Cardiac fibroblast (primary cell): ENCODE data around the gene FAM107B.

Source experiments
- DNase-seq, 2 donors: peaks; one replicate each; pipeline versions ENCODE4 v3.0.0 to v3.0.0-alpha.2; 2010; ENCODE audit warnings: low read depth in 2 of 2
- H3K4me3 ChIP-seq, 2 donors: replicated peaks in 1 of 2; 1 replicate in 1 of 2; 2 replicates in 1 of 2; pipeline ENCODE4 v1.5.1; 2011; ENCODE audit warnings: low read depth in 2 of 2, low read length in 2 of 2, mild to moderate bottlenecking in 2 of 2, moderate library complexity in 1 of 2
- TF ChIP-seq, protein P1 (sequence below): IDR thresholded peaks from one replicate; pipeline ENCODE4 v1.5.1; 2011; ENCODE audit warnings: low read depth, mild to moderate bottlenecking, low read length, inconsistent platforms

Gene FAM107B

GRCh38 chr10:14616955-14617730 lies 157.6 kb downstream of the FAM107B start:
- TF ChIP-seq, protein P1, sequence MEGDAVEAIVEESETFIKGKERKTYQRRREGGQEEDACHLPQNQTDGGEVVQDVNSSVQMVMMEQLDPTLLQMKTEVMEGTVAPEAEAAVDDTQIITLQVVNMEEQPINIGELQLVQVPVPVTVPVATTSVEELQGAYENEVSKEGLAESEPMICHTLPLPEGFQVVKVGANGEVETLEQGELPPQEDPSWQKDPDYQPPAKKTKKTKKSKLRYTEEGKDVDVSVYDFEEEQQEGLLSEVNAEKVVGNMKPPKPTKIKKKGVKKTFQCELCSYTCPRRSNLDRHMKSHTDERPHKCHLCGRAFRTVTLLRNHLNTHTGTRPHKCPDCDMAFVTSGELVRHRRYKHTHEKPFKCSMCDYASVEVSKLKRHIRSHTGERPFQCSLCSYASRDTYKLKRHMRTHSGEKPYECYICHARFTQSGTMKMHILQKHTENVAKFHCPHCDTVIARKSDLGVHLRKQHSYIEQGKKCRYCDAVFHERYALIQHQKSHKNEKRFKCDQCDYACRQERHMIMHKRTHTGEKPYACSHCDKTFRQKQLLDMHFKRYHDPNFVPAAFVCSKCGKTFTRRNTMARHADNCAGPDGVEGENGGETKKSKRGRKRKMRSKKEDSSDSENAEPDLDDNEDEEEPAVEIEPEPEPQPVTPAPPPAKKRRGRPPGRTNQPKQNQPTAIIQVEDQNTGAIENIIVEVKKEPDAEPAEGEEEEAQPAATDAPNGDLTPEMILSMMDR = no peak
- DNase-seq = peak in 1 of 2 donors; percentile 9
- H3K4me3 ChIP-seq = no peak overlapping the region

- TF ChIP-seq, protein P1 = no peak
- H3K4me3 ChIP-seq = no peak overlapping the region
- DNase-seq = no peak
These were observed 158.2 kb downstream of the FAM107B start for GRCh38 chr10:14616465-14616864.

GRCh38 chr10:14613588-14613920 lies 161.1 kb downstream of the FAM107B start:
- TF ChIP-seq, protein P1 = no peak
- H3K4me3 ChIP-seq = no peak overlapping the region
- DNase-seq = no peak

- H3K4me3 ChIP-seq = no peak overlapping the region
- TF ChIP-seq, protein P1 = no peak
- no peak for DNase-seq
These were observed 161.7 kb downstream of the FAM107B start for GRCh38 chr10:14612873-14613587.

DNA sequence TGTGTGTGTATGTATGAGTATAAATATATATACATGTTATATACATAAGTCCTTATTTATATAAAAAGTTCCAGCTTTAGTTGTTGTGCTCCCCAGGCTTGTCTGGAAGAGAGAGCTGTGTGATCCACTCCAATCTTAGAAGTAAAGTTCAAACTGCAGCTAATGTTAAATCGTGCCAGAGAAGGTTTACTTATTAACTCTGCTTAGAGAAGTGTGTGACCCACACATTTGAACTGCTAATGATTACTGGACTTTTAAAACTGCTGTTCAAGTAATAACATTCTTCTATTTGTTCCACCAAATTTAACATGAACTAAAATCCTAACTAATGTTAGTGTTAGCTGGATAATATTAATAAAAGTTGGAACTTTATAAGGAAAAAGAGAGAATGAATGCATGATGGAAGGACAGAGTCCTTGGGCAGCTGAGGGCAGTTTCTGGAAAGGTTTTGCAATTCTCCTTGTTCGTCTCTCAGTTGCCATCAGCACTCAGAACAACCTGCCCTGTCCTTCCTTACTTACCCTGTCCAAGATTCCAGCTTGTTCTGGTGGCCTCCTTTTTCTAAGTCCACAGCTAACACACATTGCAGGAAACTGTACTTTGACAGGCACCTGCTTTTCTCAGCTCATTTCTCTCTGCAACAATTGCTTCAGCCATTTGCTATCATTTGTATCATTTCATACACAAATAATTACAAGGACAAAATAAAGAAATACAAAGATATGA lies 162.6 kb downstream of the FAM107B start:
- H3K4me3 ChIP-seq = no peak overlapping the region
- TF ChIP-seq, protein P1 = no peak
- DNase-seq = no peak

GRCh38 chr10:14609178-14609577 lies 165.5 kb downstream of the FAM107B start:
- TF ChIP-seq, protein P1 = no peak
- no peak overlapping the region for H3K4me3 ChIP-seq
- DNase-seq = no peak
